GM23338 (cell line): ENCODE results near the gene OVCH1. TPM values are rescaled to one million over a fixed set of nuclear protein-coding genes. Genes with fewer than 3 reads are reported as not detected.

Experiments used
- ATAC-seq: fragments of 200-7000 bp; cut with Tn5 transposase; 3 replicates; pipeline ENCODE4 v1.9.1; 2020
- DNase-seq: peaks from one replicate; pipeline ENCODE4 v3.0.0-alpha.2; 2015; ENCODE audit warnings: low spot score
- H2AFZ ChIP-seq: fragments of 200-600 bp; sonication (generic); 2 replicates; pipeline ENCODE4 v1.8.0; 2016; ENCODE audit warnings: antibody characterized with exemption, mild to moderate bottlenecking, moderate library complexity
- H3F3A ChIP-seq: fragments of 200-600 bp; sonication (generic); replicated peaks from 2 replicates; pipeline ENCODE4 v1.8.0; 2017; ENCODE audit warnings: antibody characterized with exemption, mixed run types, low read depth
- H3K27ac ChIP-seq: fragments of 200-600 bp; sonication (generic); 2 replicates; pipeline ENCODE4 v1.6.1; 2016; ENCODE audit warnings: low read depth
- H3K27me3 ChIP-seq: fragments of 200-600 bp; sonication (generic); 2 replicates; pipeline ENCODE4 v1.8.0; 2016; ENCODE audit warnings: mild to moderate bottlenecking, mixed run types, moderate library complexity; ENCODE audit not compliant: insufficient read depth
- H3K36me3 ChIP-seq: fragments of 200-600 bp; sonication (generic); 2 replicates; pipeline ENCODE4 v1.8.0; 2016; ENCODE audit warnings: mild to moderate bottlenecking; ENCODE audit not compliant: insufficient read depth
- H3K4me1 ChIP-seq: fragments of 200-600 bp; sonication (generic); 2 replicates; pipeline ENCODE4 v1.8.0; 2016; ENCODE audit warnings: mild to moderate bottlenecking, moderate library complexity; ENCODE audit not compliant: insufficient read depth
- H3K4me2 ChIP-seq: fragments of 200-600 bp; sonication (generic); 2 replicates; pipeline ENCODE4 v1.7.1; 2017; ENCODE audit warnings: mixed run types
- H3K4me3 ChIP-seq: fragments of 200-600 bp; sonication (generic); 2 replicates; pipeline ENCODE4 v1.6.1; 2016; ENCODE audit warnings: mixed run types
- H3K79me2 ChIP-seq: fragments of 200-600 bp; sonication (generic); replicated peaks from 2 replicates; pipeline ENCODE4 v1.8.0; 2017; ENCODE audit warnings: mild to moderate bottlenecking; ENCODE audit not compliant: insufficient read depth
- H3K9me2 ChIP-seq: fragments of 200-600 bp; sonication (generic); 2 replicates; pipeline ENCODE4 v1.8.0; 2017; ENCODE audit not compliant: insufficient read depth
- H4K20me1 ChIP-seq: fragments of 200-600 bp; sonication (generic); replicated peaks from 2 replicates; pipeline ENCODE4 v1.8.0; 2017; ENCODE audit warnings: mild to moderate bottlenecking; ENCODE audit not compliant: insufficient read depth
- H3K27ac Mint-ChIP-seq: 2 replicates; pipeline ENCODE4 v1.8.0; 2020; ENCODE audit warnings: inconsistent platforms, mild to moderate bottlenecking, moderate library complexity, mixed read lengths
- H3K27me3 Mint-ChIP-seq: 3 replicates; pipeline ENCODE4 v1.8.0; 2022; ENCODE audit warnings: low read depth, mild to moderate bottlenecking, moderate library complexity, mixed read lengths, inconsistent platforms; ENCODE audit not compliant: insufficient read depth, poor library complexity
- H3K36me3 Mint-ChIP-seq: 3 replicates; pipeline ENCODE4 v1.8.0; 2021; ENCODE audit warnings: low read depth, mild to moderate bottlenecking, inconsistent platforms, moderate library complexity, mixed read lengths
- H3K4me1 Mint-ChIP-seq: 3 replicates; pipeline ENCODE4 v1.8.0; 2020; ENCODE audit warnings: mild to moderate bottlenecking, inconsistent platforms, mixed read lengths
- H3K4me3 Mint-ChIP-seq: 3 replicates; pipeline ENCODE4 v1.8.0; 2021; ENCODE audit warnings: moderate library complexity, mild to moderate bottlenecking, inconsistent platforms, mixed read lengths
- H3K9me3 Mint-ChIP-seq: 3 replicates; pipeline ENCODE4 v1.8.0; 2020; ENCODE audit warnings: moderate library complexity, mild to moderate bottlenecking, inconsistent platforms, mixed read lengths
- CREB1 ChIP-seq: fragments of 250-450 bp; sonication (Bioruptor Pico); IDR thresholded peaks from 2 replicates; pipeline ENCODE4 v1.5.0; 2020; ENCODE audit warnings: low read depth, mild to moderate bottlenecking, moderate library complexity
- EZH2 ChIP-seq: fragments of 200-600 bp; sonication (generic); IDR thresholded peaks from one replicate; pipeline ENCODE4 v1.8.0; 2017; ENCODE audit warnings: antibody characterized with exemption, mild to moderate bottlenecking, low read depth; ENCODE audit not compliant: unreplicated experiment
- EZH2phosphoT487 ChIP-seq: fragments of 200-600 bp; sonication (generic); IDR thresholded peaks from one replicate; pipeline ENCODE4 v1.8.1; 2018; ENCODE audit warnings: antibody characterized with exemption; ENCODE audit not compliant: unreplicated experiment
- JUNB ChIP-seq: IDR thresholded peaks from one replicate; pipeline ENCODE4 v1.6.1; 2016; ENCODE audit warnings: antibody characterized with exemption; ENCODE audit not compliant: unreplicated experiment
- NANOG ChIP-seq: IDR thresholded peaks from 2 replicates; pipeline ENCODE4 v1.6.1; 2016; ENCODE audit warnings: antibody characterized with exemption, borderline replicate concordance
- POLR2AphosphoS5 ChIP-seq: IDR thresholded peaks from 2 replicates; pipeline ENCODE4 v1.6.1; 2016; ENCODE audit warnings: antibody characterized with exemption, low read depth
- REST ChIP-seq: IDR thresholded peaks from one replicate; pipeline ENCODE4 v1.6.1; 2018; ENCODE audit warnings: antibody characterized with exemption; ENCODE audit not compliant: unreplicated experiment
- STAT1 ChIP-seq: IDR thresholded peaks from one replicate; pipeline ENCODE4 v1.6.1; 2016; ENCODE audit warnings: antibody characterized with exemption; ENCODE audit not compliant: unreplicated experiment
- ZNF114 ChIP-seq: fragments of 250-450 bp; sonication (Bioruptor Pico); IDR thresholded peaks from 2 replicates; pipeline ENCODE4 v1.5.0; 2020; ENCODE audit warnings: mild to moderate bottlenecking, moderate library complexity
- ZNF331 ChIP-seq: fragments of 250-450 bp; sonication (Bioruptor Pico); IDR thresholded peaks from 2 replicates; pipeline ENCODE4 v1.5.0; 2020; ENCODE audit warnings: low read depth, mild to moderate bottlenecking, moderate library complexity
- ZNF462 ChIP-seq: fragments of 250-450 bp; sonication (Bioruptor Pico); IDR thresholded peaks from 2 replicates; pipeline ENCODE4 v1.5.0; 2020; ENCODE audit warnings: mild to moderate bottlenecking, moderate library complexity
- polyA plus RNA-seq: library from polyadenylated mRNA; unstranded; fragments of >200 nt; fragmentation: Nextera tagmentation; extraction: Ambion mirVana; gene quantifications from 2 replicates; pipeline ENCODE4 v1.2.1, GENCODE V29; 2016
- total RNA-seq: library from RNA; depleted of rRNA; stranded (reverse); fragments of >200 nt; shearing (Covaris generic); gene quantifications from 2 replicates; pipeline ENCODE4 v1.2.3, GENCODE V29; 2014
- TF ChIP-seq, protein P1 (sequence below): IDR thresholded peaks from 2 replicates; pipeline ENCODE4 v1.6.1; 2016; ENCODE audit warnings: antibody characterized with exemption
- TF ChIP-seq, protein P2 (sequence below), 2 experiments: fragments of 200-600 bp in 1 of 2; sonication (generic) in 1 of 2; conservative IDR thresholded peaks; 2 replicates each; pipeline versions ENCODE4 v1.5.1 to v1.6.1; 2016 to 2017; ENCODE audit warnings: antibody characterized with exemption in 2 of 2, low read depth in 2 of 2, mild to moderate bottlenecking in 2 of 2, moderate library complexity in 1 of 2

OVCH1 gene
- total and polyA plus RNA-seq, 2 experiments from 2014 or later, result not detected

DNA sequence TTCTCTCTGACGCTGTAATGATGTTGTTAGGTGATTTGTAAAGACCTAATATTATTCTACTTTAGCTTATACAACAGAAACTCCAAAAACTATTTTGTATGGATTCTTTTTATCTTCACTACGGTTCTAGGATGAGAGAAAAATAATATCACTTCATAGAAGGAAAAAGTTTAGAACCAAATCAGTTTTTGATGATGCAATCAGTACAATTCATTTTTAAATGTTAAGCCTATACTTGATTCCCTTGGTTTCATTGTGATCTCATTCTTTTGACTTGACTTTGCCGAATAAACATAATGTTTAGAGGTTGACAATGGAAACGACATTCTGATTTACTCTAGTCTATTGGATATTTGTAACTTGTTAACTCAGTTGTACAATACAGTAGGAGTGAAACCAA is 91.9 kb downstream of the OVCH1 start:
- H3K9me3 Mint-ChIP-seq, result peaks cover 14% of the 10 kb centered on the region
- Histone ChIP-seq H3K27me3 (no peaks in the 10 kb centered on the region), H3F3A (no peaks in the 10 kb centered on the region), H3K27ac (no peak overlapping the region), H4K20me1 (no peaks in the 10 kb centered on the region), H3K4me3 (no peak overlapping the region), H3K79me2 (no peaks in the 10 kb centered on the region), H3K9me2 (no peaks in the 10 kb centered on the region), H3K36me3 (no peaks in the 10 kb centered on the region), H2AFZ (no peak overlapping the region), H3K4me2 (no peak overlapping the region), H3K4me1 (no peaks in the 10 kb centered on the region)
- peaks cover 2% of the 10 kb centered on the region for H3K27me3 Mint-ChIP-seq
- no peak overlapping the region for H3K27ac Mint-ChIP-seq
- TF ChIP-seq, protein P1, sequence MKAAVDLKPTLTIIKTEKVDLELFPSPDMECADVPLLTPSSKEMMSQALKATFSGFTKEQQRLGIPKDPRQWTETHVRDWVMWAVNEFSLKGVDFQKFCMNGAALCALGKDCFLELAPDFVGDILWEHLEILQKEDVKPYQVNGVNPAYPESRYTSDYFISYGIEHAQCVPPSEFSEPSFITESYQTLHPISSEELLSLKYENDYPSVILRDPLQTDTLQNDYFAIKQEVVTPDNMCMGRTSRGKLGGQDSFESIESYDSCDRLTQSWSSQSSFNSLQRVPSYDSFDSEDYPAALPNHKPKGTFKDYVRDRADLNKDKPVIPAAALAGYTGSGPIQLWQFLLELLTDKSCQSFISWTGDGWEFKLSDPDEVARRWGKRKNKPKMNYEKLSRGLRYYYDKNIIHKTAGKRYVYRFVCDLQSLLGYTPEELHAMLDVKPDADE, result no peak
- TF ChIP-seq CREB1 (CRISPR knock-in tag), result no peak
- no peak for TF ChIP-seq ZNF331
- TF ChIP-seq EZH2, result no peak
- TF ChIP-seq NANOG, result no peak
- TF ChIP-seq EZH2phosphoT487, result no peak
- TF ChIP-seq POLR2AphosphoS5, result no peak
- TF ChIP-seq ZNF462 (CRISPR knock-in tag), result no peak
- TF ChIP-seq REST, result no peak
- no peak for TF ChIP-seq STAT1
- no peak for TF ChIP-seq JUNB
- no peak for TF ChIP-seq ZNF114 (CRISPR knock-in tag)
- TF ChIP-seq, protein P2, sequence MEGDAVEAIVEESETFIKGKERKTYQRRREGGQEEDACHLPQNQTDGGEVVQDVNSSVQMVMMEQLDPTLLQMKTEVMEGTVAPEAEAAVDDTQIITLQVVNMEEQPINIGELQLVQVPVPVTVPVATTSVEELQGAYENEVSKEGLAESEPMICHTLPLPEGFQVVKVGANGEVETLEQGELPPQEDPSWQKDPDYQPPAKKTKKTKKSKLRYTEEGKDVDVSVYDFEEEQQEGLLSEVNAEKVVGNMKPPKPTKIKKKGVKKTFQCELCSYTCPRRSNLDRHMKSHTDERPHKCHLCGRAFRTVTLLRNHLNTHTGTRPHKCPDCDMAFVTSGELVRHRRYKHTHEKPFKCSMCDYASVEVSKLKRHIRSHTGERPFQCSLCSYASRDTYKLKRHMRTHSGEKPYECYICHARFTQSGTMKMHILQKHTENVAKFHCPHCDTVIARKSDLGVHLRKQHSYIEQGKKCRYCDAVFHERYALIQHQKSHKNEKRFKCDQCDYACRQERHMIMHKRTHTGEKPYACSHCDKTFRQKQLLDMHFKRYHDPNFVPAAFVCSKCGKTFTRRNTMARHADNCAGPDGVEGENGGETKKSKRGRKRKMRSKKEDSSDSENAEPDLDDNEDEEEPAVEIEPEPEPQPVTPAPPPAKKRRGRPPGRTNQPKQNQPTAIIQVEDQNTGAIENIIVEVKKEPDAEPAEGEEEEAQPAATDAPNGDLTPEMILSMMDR (conservative IDR thresholded peaks at IDR 0.05; ENCODE audit: low read depth in 2 of 2), result no peak
- H3K36me3 Mint-ChIP-seq, result peaks cover 3% of the 10 kb centered on the region; the same call in 1 of the 3 replicates
- H3K4me1 Mint-ChIP-seq, result no peaks in the 10 kb centered on the region
- no peak for DNase-seq
- ATAC-seq, result no peak
- no peak overlapping the region for H3K4me3 Mint-ChIP-seq
